Stimulated activated CD4-positive, alpha-beta T cell treated with anti-CD3 and anti-CD28 coated beads, Interleukin-4, amount 100 ng/mL, for 24 hours (primary cell): ENCODE results near the gene TRANK1.

Source experiments
- DNase-seq: peaks from one replicate; pipeline ENCODE4 v3.0.0-alpha.2; 2020

The TRANK1 gene

DNA sequence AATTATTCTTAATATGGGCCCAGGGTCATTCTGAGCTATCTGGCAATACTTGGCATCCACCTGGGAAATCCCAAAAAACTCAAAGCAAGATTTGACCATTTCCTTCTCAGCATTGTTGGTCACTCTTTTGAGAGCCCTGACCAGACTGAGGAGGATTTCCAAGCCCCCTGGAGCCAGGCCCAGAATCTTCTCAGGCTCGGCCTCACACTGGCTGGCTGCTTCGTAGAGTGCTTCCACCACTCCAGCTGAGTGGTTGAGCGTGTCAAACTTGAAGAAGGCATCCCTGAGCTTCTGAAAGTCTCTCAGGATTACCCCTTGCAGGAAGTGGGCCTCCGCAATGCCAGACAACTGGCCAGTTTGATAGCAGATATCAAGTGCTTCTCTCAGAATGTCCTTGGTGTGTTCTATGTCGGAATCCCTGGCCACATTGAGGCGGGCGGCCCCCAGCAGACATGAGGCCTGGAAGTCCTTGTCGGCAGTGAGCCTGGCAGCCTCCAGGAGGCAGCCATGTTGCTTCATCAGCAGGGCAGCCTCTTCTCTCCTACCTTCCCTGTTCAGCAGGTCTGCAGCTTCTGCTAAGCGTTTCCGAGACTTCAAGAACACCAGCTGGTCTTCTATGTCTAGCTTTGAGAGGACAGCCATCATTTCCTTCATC lies 111.6 kb downstream of the TRANK1 start:
- DNase-seq, result no peak

DNA sequence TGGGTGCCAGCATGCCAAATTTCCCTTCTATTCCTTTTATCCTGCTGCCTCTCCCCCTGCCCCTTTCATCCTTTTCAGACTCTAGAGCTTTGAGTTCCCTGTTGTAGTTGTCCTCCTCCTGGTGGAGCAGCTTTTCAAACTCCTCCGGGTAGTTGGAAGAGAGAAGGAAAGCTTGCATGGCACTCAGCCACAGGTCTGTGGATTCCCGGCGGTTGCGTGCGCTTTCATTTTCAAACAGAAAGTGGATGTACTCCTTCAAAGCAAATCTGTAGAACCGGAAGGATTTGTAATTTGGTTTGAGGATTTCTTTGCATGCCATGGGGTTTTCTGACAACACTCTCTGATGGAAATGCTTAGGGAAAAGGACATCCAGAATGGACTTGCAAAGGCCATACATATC lies 112.4 kb downstream of the TRANK1 start:
- no peak for DNase-seq

DNA sequence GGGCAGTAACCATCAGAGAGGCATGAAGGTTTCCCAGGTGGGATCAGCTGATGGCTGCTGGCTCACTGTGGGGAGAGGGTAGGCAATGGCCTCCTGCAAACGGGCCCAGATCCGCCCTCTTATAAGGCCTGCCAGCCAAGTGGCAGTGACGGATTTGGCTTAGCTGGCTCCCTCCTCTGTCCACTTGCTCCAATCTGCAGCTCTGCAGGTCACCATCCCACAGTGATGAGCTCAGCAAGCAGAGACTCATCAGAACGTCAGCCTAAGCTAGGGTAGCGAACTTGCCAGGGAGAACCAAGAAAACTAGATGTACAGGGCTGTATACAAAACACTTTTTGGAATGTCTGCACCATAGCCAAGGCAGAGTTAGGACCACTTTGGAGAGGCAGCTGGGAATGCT lies 117.7 kb downstream of the TRANK1 start:
- DNase-seq, result no peak

DNA sequence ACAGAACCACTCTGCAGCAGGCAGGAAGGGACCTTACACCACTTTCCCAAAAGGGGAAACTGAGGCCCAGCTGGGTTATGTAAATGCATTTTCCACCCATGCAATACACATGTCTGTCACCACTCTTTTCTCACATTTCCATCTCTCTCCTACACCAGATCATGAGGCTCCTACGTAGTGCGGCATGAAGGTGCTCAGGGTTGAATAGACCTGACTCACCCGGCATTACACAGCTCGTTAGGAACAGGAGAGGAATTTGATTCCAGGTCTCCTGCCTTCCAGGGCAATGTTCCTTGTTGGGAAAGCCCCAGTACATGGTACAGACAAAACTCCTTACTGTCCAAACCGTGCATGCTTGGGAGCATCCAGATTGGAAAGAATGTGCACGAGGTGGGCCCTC lies 118.6 kb downstream of the TRANK1 start:
- no peak for DNase-seq

DNA sequence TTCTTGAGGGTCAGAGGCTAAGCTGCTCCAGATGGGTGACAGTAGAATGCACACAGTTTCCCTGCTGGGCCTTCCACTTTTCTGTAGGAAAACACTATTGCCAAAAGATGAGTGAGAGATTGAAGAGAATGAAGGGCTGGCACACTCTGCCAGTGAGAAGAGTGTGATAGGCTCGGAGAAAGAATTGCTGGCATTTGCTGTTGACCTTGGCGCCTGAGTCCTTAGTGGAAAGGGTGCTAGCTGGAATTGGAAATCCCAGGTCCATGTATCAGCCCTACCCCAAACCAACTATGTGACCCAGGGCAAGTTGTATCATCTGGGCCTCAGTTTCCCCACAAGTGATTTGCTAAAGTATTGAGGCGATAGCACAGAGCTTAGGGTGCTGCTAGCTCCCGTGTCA lies 120.4 kb downstream of the TRANK1 start:
- no peak for DNase-seq

DNA sequence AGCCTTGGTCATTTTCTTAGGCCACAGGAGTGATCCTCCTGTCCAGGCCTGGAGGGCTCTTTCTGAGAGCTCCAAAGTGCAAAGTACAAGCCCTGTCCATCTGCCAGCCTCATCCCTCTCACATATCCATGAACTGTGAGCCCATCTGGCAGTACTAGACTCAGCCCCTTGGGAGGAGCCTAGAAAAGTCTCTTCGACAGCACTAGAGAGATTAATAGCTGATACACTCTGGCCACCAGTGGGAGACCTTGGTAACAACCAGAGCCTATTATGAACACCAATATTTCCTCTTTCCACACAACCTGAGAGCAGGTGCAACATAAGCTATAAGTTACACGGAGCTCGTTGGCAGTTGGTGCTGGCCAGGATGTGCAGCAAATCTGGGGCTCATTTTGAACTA lies 121.0 kb downstream of the TRANK1 start:
- DNase-seq, result no peak

DNA sequence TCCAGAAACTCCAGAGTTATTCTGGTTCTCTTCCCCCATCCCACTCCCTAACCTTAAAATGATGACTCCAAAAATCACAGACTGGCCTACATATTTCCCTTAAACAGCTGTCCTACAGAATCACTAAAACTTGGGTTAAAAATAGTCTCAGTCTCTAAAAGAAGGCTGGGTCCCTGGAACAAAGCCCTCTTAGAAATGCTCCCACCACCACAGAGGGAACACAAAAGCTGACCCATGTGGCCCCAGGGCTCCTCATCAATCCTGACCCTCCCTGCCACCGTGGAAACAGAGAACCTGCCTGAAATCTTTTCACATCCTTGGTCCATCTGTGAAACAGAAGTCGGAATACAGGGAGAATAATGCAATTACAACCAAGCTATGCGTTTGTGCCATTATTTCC lies 124.8 kb downstream of the TRANK1 start:
- no peak for DNase-seq

DNA sequence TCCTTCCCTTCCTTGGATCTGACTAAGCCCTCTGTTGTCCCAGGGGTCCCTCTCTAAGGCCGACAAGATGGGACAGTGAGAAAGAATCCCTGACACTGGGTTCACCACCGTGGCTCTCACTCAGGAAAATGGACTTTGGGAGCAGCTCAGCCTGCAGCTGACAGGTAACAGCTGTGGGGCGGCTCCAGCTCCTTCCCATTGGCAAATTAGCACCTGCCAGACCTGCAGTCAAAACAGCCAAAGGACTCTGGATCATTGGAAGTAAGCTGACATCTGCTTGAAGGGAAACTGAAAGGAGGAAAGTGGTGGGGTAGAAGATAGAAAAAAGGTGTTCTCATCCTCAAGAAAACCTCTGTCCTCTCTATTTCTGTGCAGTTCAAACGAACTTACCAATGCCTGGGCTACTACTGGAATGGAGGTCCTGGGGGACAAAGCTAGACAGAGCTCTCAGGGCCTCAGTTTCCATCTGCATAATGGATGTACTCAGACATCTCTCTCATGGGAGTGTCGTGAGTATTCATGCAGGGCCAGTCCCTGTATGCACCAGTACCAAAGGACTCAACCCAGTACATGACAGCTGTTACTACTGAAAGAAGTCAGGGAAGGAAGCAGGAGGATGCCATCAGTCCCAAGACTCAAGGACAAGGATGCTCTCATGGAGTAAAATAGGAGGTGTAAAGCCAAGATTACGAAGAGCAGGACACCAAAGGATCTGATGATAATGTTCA lies 126.9 kb downstream of the TRANK1 start:
- DNase-seq, result no peak

DNA sequence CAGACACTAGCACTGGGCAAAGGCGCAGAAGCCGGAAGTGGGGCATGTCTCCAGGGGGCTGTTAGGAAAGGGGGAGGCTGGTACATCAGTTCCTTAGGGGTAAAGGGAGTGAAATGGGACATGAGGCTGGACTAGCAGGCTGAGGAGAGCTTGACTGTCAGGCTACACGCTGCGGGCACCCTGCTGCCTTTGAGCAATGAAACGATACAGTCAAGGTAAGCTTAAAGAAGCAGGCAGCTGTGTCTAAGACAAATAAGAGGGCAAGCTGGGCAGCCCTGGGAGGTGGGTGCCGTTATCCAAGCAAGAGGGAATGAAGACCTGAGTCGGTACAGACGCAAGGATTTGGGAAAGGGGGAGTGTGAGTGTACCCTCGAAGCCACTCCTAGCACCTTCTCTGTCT lies 129.5 kb downstream of the TRANK1 start:
- DNase-seq, result no peak

DNA sequence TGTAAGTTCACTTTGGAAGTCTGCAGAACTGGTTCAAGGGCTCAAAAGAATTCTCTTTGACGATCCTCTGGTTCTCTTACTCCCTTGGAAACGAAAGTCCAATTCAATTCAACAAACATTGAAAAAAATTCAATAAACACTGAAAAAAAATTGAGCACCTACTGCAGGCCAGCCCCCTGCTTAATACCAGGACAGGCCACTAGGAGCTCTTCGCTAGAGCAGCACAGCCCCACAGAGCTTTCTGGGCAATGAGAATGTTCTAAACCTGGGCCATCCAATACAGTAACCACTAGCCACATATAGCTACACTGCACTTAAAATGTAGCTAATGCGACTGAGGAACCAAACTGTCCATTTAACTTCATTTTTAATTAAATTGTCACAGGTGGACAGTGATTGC lies 130.1 kb downstream of the TRANK1 start:
- no peak for DNase-seq

DNA sequence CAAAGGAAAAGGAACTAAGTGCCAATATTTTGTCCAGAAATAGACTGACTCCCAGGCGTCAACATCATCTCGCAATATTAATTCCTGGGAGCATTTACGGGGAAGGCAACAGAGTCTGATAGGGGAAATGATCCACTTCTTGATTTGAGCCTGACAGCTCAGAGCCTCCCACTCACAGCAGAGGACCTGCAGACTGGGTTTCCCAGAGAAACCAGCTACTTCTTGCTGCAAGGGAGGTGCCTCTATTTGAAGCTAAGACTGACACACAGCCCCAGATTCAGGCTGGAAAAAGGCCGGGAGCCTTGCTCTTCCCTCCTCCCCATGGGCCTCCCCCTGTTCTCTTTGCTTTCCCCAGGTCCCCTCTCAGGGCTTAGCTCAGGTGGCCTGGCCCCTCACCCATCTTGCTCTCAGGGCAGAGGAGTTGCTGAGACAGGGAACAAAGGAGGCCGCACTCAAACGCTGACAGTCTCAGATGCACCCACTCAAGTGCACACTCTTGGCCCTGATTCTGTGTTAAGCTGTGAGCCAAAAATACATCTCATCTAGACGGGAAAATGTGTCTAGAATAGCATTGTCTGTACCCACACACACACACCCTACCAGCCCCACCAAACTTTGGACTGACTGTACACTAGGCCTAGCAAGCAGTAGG lies 130.7 kb downstream of the TRANK1 start:
- DNase-seq, result no peak

DNA sequence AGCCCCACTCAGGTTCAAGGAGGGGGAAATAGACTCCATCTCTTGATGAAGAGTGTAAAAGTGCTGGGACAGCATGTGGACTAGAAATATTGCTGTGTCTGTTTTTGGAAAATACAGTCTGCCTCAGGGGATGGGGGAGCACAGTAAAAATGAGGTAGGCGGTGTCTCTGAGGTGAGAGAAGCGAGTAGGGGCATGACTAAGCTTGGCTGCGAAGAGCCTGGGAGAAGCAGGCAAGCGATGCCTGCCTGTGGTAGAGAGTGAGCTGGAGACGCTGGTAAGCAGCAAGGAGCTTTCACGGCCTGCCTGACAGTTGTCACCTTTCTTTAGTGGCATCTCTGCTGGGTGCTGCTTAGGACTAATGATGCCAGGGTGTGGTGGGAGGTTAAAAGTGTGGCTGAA lies 131.5 kb downstream of the TRANK1 start:
- DNase-seq, result no peak

DNA sequence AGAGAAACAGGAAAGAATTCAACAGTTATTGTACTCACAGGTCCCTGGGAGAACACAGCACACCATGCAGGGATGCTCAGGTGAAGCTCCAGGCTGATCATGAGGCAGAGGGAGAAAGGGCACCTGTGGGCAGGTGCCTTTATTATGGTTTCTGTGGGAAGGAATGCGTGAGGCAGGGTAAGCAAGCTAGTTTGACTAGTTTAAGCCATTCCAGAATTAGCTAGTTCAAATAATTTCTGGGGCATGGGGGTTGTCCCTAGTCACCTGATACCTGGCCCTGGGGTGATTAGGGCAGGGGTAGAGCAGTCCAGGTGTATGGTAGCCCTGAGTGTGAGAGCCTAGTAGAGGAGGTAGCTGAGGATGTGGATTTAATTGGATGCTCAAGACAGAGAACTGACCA lies 132.6 kb downstream of the TRANK1 start:
- DNase-seq, result no peak

DNA sequence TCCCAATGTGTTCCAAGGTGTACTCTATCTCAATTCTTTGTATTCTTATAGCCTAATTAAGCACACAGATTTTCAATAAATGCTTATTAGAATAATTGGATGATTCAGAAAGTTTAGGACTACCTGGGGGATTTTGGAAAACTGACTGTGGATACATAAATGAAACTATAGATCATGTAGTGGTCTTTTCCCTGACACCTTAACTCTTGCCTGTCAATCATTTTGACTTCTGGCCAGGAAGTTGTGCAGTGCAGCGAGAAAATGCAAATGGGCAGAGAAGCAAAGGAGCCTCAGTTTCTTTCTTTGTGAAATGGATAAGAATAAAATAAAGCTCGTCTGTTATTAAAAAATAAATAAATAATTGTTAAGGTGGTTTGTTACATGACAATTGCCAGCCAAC lies 133.1 kb downstream of the TRANK1 start:
- DNase-seq, result no peak

DNA sequence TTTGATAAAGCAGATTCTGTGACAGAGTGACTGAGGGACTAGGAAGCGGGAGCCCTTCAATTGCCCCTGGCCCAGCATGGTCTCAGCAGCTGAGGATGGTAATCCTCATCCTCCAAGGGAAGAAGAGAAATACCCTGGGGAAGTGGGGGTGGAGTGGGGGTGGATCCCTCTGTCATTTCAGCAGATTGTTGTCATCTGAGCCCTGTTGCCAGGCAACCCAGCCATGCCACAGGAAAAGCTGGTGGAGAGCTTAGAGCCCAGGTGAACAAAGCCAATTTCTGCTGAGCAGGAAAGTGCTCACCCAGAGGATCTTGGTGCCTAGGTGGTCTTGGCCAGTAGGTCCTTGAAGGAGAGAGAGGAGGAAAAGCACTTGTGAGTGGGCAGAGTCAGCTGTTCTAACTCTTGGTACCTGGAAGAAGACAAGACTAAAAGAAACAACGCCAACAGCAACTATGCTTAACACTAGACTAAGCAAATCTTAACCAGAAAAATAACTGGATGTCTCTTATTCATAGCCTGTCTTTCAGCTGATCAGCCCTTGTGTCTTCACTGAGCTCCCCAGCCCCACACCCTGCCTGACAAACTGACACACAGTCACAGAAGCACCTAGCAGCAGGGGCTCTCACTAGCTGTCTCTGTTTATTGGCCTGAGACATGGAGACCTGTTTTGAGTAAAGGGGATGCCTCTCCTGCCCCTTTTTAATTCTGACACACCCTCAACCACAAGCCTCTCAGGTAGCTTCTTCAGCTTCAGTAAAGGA lies 140.4 kb downstream of the TRANK1 start:
- no peak for DNase-seq

DNA sequence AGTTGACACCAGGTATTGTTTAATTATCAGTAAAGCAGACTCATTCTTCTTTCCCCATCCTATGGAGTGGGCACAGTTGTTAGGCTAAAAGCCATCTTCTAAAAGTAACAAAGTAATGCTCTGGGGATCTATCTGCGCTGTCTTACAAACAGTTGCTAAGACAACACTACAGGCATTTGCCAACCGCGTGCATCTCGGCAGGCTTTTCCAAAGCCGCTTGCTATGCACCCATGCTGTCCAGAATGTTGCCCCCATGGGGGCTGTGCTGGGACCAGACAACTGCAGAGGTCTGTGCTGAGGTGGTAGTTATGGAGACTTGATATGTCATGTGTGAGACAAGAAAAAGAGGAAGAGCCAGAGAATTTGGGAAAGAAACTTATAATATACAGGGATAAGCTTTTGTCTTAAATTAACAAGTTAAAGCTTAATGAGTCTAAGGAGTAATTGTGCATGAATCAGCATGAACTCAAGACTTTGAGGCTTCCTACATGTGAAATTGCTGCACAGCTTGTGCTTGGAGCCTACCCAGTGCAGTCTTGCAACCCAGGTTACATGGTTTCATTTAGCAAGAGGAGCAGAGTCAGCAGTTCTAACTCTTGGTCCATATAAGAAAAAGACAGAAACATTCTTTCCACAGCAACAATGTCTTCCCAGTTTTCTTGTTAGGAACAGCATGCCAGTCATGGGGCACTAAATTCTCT lies 141.6 kb downstream of the TRANK1 start:
- DNase-seq, result no peak

DNA sequence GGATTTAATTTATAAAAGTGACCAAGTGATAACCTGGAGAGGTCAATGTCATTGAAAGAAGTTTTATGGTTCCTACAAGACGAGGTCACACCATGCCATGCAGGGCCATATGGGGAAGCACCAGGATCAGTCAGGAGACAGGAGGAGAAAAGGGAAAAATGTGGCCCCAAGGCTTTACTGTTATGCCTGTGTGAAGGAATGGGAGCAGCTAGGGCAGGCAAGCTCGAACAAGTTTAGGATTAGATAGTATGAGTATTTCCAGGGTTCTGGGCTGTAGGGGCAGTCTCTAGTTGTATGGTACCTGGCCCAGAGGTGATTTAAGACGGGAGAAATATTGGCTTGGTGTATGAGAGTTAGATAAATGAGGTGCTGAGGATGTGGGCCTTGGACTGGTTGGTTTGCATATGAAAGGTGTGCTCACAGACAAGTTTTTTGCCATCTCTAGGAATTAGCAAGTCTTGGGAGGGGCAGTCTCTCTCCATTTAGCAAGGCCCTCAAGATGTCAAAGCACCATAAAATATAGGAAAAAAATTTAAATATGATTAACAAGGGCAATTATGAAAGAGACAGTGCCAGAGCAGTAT lies 144.2 kb downstream of the TRANK1 start:
- no peak for DNase-seq

DNA sequence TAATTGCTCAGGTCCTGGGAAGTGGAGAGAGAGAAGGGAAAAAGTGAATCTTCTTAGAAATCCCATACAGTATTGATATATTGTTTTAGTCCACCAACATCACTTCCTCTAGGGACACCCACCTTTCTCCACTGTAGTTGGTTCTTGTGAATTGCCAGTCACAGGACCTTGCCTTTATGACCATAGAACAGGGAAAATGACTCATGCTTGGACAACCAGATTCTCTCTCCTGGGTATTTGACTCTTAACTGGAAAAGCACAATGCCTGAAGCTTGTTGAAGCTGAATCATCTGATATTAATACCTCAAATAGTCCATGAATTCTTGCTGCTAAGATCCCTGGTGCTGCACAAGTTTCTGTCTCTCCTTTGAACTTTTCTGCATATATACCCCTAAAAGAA lies 148.0 kb downstream of the TRANK1 start:
- no peak for DNase-seq

DNA sequence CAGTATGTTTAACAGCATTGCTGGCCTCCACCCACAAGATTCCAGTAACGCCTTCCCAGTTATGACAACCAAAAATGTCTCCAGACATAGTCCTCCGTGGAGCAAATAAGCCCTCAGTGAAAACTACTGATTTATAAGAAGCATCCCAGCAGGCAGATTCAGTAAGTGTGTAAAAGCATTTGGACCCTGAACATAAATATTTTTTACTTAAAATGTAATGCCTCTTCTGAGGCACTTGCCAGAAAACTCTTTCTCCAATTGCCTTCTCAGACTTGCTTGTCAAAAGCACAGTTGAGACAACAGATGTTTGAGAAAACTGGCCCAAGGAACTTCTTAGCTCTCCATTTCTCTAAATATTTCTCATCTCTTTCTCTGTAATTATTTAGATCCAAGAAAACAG lies 148.7 kb downstream of the TRANK1 start:
- DNase-seq, result no peak

DNA sequence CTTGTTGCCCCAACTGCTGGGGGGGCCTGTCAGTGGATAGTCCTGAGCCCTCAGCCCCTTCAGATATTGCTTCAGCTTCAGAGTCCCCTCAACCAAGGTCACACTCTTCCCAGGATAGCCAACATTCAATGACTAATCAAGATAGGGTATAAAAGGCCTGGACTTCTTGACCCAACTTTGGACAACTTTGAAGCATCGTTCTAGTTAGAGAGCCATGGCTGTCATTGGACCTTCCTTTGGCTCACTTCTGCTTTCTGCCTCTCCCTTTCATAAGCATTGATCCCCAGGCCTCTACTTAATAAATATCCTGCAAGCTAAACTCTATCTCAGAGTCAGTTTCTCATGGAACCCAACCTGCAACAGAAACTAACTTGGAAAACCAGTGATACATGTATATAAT lies 149.2 kb downstream of the TRANK1 start:
- no peak for DNase-seq

DNA sequence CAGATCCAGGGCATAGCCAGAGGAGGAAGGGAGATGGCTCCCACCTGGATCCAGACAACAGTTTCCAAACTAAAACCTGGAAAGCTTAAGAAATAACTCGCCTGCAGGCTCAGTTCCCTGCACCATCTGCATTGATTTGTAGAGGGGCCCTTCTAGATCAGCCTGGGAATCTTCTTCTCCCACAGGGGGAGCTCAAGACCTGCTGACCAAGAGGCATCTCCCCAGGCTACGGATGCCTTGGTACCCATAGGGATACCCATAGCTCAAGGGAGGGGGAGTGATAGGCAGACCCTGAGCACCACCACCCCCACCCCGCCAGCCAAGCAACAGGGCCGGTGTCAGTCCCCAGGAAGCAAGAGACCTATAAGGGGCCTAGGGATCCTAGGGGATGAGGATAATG lies 152.5 kb downstream of the TRANK1 start:
- no peak for DNase-seq

DNA sequence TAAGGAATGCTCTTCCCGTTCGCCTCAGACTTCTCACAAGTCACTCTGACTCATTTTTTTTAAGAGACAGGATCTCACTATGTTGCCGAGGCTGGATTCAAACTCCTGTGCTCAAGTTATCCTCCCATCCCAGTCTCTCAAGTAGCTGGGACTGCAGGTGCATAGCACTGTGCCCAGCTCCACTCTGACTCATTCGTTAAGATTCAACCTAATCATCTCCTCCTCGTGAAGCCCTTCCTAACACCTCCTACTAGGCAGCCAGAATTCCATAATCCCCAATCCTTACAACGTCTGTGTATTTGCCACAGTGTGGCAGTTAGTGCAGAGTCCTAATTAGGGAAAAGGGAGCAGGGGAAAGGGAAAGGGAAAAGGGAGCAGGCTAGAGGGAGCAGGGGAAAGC lies 154.1 kb downstream of the TRANK1 start:
- no peak for DNase-seq
